Uterus (tissue), 4 donors: Measurements from ENCODE around the gene LHPP. TPM values are rescaled to one million over a fixed set of nuclear protein-coding genes. Genes with fewer than 3 reads are reported as not detected.
A peak's percentile ranks its signal among the peaks of the same experiment; 100 is the strongest.

Experiments used
- DNase-seq, 2 donors: peaks; one replicate each; pipeline ENCODE4 v3.0.0-alpha.2; 2019 to 2020
- H3K27ac ChIP-seq, 2 donors: fragments of 200-600 bp; sonication (generic); 1 replicate in 1 of 2; 2 replicates in 1 of 2; pipeline ENCODE4 v1.5.1; 2016 to 2018
- H3K27me3 ChIP-seq, 2 donors: fragments of 200-600 bp; sonication (generic); one replicate each; pipeline ENCODE4 v1.5.1; 2018 to 2019; ENCODE audit warnings: control low read depth in 1 of 2
- H3K36me3 ChIP-seq, 2 donors: fragments of 200-600 bp; sonication (generic); one replicate each; pipeline ENCODE4 v1.5.1; 2019; ENCODE audit warnings: control low read depth in 1 of 2
- H3K4me1 ChIP-seq, 2 donors: fragments of 200-600 bp; sonication (generic); one replicate each; pipeline ENCODE4 v1.5.1; 2018 to 2019; ENCODE audit warnings: control low read depth in 1 of 2
- H3K4me3 ChIP-seq, 2 donors: fragments of 200-600 bp; sonication (generic); 1 replicate in 1 of 2; 2 replicates in 1 of 2; pipeline ENCODE4 v1.5.1; 2018 to 2019; ENCODE audit warnings: mild to moderate bottlenecking in 1 of 2
- H3K9me3 ChIP-seq, 2 donors: fragments of 200-600 bp; sonication (generic); one replicate each; pipeline ENCODE4 v1.5.1; 2019; ENCODE audit warnings: control low read depth in 1 of 2
- CTCF ChIP-seq, 4 experiments: fragments of 200-600 bp in 2 of 4; fragments of 450-650 bp in 2 of 4; sonication (generic) in 2 of 4; IDR thresholded peaks; one replicate each; pipeline ENCODE4 v1.5.1; 2016 to 2019; ENCODE audit warnings: antibody characterized with exemption in 4 of 4, mild to moderate bottlenecking in 2 of 4, moderate library complexity in 1 of 4
- POLR2A ChIP-seq, 2 donors: fragments of 450-650 bp; IDR thresholded peaks; one replicate each; pipeline ENCODE4 v1.6.1; 2016; ENCODE audit warnings: antibody characterized with exemption in 2 of 2, mild to moderate bottlenecking in 1 of 2, moderate library complexity in 1 of 2
- intact Hi-C: fragments of 100-400 bp; cut with DNase I; formaldehyde crosslinking; loops from one replicate; pipeline ENCODE4 v1.15.1; 2023; ENCODE audit warnings: low total_unique reads
- total RNA-seq, 4 donors: library from RNA; depleted of rRNA in 3 of 4; stranded (reverse); fragments of >200 nt in 3 of 4; gene quantifications; one replicate each; pipeline versions ENCODE4 v1.1.0 to v1.2.4, GENCODE V29; 2014 to 2023
- donor health status: DM: yes; HTN: yes; CAD: no.

The LHPP gene
- total RNA-seq: 10 to 100 TPM in 2 of 4 donors, under 1 TPM in 1, not detected in 1; 0.51 to 23.2 (median 15.3) TPM

GRCh38 chr10:124461642-124462347, at the start of gene LHPP:
Gene LHPP (plus strand): TSS chr10:124461823. CDS start chr10:124461863, 40 bp downstream.
- Histone ChIP-seq H3K9me3 (no peaks in the 10 kb centered on the region), H3K4me1 (no peaks in the 10 kb centered on the region), H3K36me3 (no peaks in the 10 kb centered on the region), H3K4me3 (peak within 1 kb of the TSS; percentile 38 to 86), H3K27me3 (no peaks in the 10 kb centered on the region), H3K27ac (peak within 1 kb of the TSS; percentile 85 to 89)
- intact Hi-C loops: no loop called here
- peak; percentile 7 to 70 (median 60) for TF ChIP-seq CTCF (IDR thresholded peaks at IDR 0.05)
- peak in 1 of 2 donors; percentile 60 for TF ChIP-seq POLR2A (IDR thresholded peaks at IDR 0.05)
- DNase-seq: peak; percentile 66 to 82

DNA sequence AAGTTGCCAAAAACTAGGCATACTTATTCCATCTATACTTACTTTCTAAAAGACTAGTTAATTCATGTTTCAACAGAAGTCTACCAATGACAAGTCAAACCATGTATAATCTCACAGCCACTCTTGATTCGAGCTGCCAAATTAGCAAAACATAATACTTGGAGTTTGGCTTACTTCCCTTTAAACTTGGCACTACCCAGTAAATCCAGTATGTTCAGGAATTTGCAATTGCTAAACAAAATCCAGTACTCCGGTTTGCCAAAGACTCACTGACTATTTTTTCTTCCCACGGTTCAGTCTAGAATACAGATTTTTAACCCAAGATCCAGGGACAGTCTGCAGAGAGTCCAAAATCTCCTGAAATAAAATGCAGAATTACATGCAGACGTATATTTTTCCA, 47.5 kb upstream of the LHPP start:
- no peak for TF ChIP-seq CTCF (IDR thresholded peaks at IDR 0.05)
- no peak for TF ChIP-seq POLR2A (IDR thresholded peaks at IDR 0.05)

GRCh38 chr10:124415210-124415609, 46.4 kb upstream of the LHPP start:
- Histone ChIP-seq H3K27me3 (no peaks in the 10 kb centered on the region), H3K4me1 (peaks cover 0 to 3% of the 10 kb centered on the region in 2 donors), H3K4me3 (no peak overlapping the region), H3K36me3 (no peaks in the 10 kb centered on the region), H3K27ac (no peak overlapping the region), H3K9me3 (no peaks in the 10 kb centered on the region)
- no peak for TF ChIP-seq POLR2A (IDR thresholded peaks at IDR 0.05)
- intact Hi-C loops: no loop called here
- DNase-seq: no peak

More for the DNA sequence above, 47.5 kb upstream of the LHPP start:
- intact Hi-C loops: no loop called here
- H3K4me1 ChIP-seq: peaks cover 0 to 3% of the 10 kb centered on the region in 2 donors
- DNase-seq: no peak
- no peaks in the 10 kb centered on the region for H3K9me3 ChIP-seq
- H3K4me3 ChIP-seq: no peak overlapping the region
- peak overlapping the region in 1 of 2 donors; percentile 48 for H3K27ac ChIP-seq
- no peaks in the 10 kb centered on the region for H3K36me3 ChIP-seq
- H3K27me3 ChIP-seq: no peaks in the 10 kb centered on the region

DNA sequence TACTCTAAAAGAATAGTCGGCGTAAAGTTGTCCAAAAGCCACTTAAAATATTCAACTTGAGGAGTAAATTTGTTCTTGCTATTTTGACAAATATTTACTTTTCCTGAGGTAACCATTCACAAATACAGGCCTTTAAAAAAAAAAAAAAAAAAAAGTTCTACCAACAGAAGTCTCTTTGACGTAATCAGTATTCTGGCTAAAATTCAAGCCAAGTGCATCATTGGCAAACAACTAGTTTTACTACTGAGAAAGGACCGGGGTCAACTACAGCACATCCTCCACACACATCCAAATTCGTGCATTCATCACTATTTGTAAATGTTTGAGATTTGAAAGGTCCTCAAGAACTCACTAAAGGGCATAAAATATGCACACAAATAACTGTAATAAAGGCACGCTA, 44.9 kb upstream of the LHPP start:
- Histone ChIP-seq H3K9me3 (no peaks in the 10 kb centered on the region), H3K27me3 (no peaks in the 10 kb centered on the region), H3K4me1 (peaks cover 0 to 3% of the 10 kb centered on the region in 2 donors), H3K4me3 (no peak overlapping the region), H3K36me3 (no peaks in the 10 kb centered on the region), H3K27ac (peak overlapping the region in 1 of 2 donors; percentile 89)
- TF ChIP-seq POLR2A (IDR thresholded peaks at IDR 0.05) (no peak), CTCF (IDR thresholded peaks at IDR 0.05) (no peak)
- no peak for DNase-seq
- intact Hi-C loops: no loop called here

DNA sequence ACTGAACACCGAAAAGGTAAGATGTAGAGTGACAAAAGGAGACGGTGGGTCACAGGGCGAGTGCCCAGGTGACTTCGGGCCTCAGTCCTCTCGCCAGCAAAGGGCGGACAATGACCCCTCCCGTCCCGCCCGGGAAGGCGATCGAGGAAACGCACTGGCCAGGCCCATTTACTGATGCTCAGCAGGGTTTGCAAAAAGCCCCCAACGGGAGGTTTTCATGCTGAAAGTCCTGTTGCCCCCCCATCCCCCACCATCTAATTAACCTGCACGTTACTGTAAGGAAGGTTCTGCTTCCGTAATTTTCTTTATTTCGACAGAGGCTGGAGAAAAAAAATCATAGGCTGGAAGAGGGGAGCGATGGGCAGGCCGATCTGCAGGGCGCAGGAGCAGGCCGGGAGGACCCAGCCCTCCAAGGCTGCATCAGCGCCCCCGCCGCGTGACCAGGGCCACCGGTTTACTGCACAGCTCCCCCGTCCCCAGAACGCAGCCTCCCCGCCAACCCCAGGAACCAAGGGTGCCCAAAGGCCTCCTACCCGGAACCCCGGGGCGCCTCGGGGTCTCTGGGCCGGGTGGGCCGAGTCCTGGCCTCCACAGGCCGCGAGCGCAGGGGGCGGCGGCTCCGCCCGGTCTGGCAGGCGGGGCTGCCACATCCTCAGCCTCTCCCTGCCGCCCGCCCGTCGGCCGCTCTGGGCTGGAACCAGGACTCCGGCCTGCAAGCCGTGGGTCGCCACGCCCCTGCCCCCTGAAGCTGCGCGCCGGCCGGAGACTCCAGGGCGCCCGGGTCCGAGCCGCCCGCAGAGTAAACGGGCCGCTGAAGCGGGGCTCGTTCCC, 43.5 kb upstream of the LHPP start:
- intact Hi-C loops: no loop called here
- peak overlapping the region; percentile 89 for H3K27ac ChIP-seq
- H3K27me3 ChIP-seq: no peaks in the 10 kb centered on the region
- DNase-seq: peak; percentile 46 to 55
- peaks cover 0 to 3% of the 10 kb centered on the region in 2 donors for H3K4me1 ChIP-seq
- TF ChIP-seq POLR2A (IDR thresholded peaks at IDR 0.05) (no peak), CTCF (IDR thresholded peaks at IDR 0.05) (no peak)
- no peaks in the 10 kb centered on the region for H3K36me3 ChIP-seq
- H3K9me3 ChIP-seq: no peaks in the 10 kb centered on the region
- peak overlapping the region; percentile 54 to 80 for H3K4me3 ChIP-seq
